Neural progenitor cell (in vitro differentiated cells): ENCODE results near the gene MAGI2. TPM values are rescaled to one million over a fixed set of nuclear protein-coding genes. Genes with fewer than 3 reads are reported as not detected.

Source experiments
- DNase-seq: peaks from one replicate; pipeline ENCODE4 v3.0.0-alpha.2; 2016; ENCODE audit warnings: low spot score
- H2AFZ ChIP-seq: fragments of 200-600 bp; sonication (generic); replicated peaks from 2 replicates; pipeline ENCODE4 v1.6.1; 2016; ENCODE audit warnings: antibody characterized with exemption
- H3F3A ChIP-seq: fragments of 200-600 bp; sonication (generic); 2 replicates; pipeline ENCODE4 v1.6.1; 2016; ENCODE audit warnings: antibody characterized with exemption, low read depth
- H3K27ac ChIP-seq: fragments of 200-600 bp; sonication (generic); 2 replicates; pipeline ENCODE4 v1.5.1; 2016; ENCODE audit warnings: mild to moderate bottlenecking
- H3K27me3 ChIP-seq: fragments of 200-600 bp; sonication (generic); 2 replicates; pipeline ENCODE4 v1.6.1; 2016; ENCODE audit warnings: mild to moderate bottlenecking, moderate library complexity
- H3K36me3 ChIP-seq: fragments of 200-600 bp; sonication (generic); 2 replicates; pipeline ENCODE4 v1.5.1; 2016
- H3K4me1 ChIP-seq: fragments of 200-600 bp; sonication (generic); 2 replicates; pipeline ENCODE4 v1.6.1; 2016; ENCODE audit warnings: mixed run types
- H3K4me2 ChIP-seq: fragments of 200-600 bp; sonication (generic); 2 replicates; pipeline ENCODE4 v1.6.1; 2016
- H3K4me3 ChIP-seq: fragments of 200-600 bp; sonication (generic); 2 replicates; pipeline ENCODE4 v1.5.1; 2016
- H3K79me2 ChIP-seq: fragments of 200-600 bp; sonication (generic); 2 replicates; pipeline ENCODE4 v1.6.1; 2016; ENCODE audit warnings: low read depth
- H3K9ac ChIP-seq: fragments of 200-600 bp; sonication (generic); 2 replicates; pipeline ENCODE4 v1.6.1; 2016
- H3K9me3 ChIP-seq: fragments of 200-600 bp; sonication (generic); 2 replicates; pipeline ENCODE4 v1.5.1; 2016; ENCODE audit warnings: low read depth
- H4K20me1 ChIP-seq: fragments of 200-600 bp; sonication (generic); 2 replicates; pipeline ENCODE4 v1.6.1; 2016; ENCODE audit warnings: low read depth
- H3K27ac Mint-ChIP-seq: 3 replicates; pipeline ENCODE4 v1.8.0; 2021; ENCODE audit warnings: mixed read lengths
- H3K27me3 Mint-ChIP-seq: 2 replicates; pipeline ENCODE4 v1.8.0; 2022; ENCODE audit warnings: low read depth, mild to moderate bottlenecking, inconsistent platforms, moderate library complexity, mixed read lengths; ENCODE audit not compliant: insufficient read depth
- H3K36me3 Mint-ChIP-seq: 3 replicates; pipeline ENCODE4 v1.8.0; 2021; ENCODE audit warnings: mixed read lengths
- H3K4me1 Mint-ChIP-seq: 3 replicates; pipeline ENCODE4 v1.8.0; 2021; ENCODE audit warnings: mixed read lengths
- H3K4me3 Mint-ChIP-seq: 3 replicates; pipeline ENCODE4 v1.8.0; 2021; ENCODE audit warnings: mild to moderate bottlenecking, moderate library complexity, mixed read lengths
- H3K9me3 Mint-ChIP-seq: 3 replicates; pipeline ENCODE4 v1.8.0; 2020; ENCODE audit warnings: mixed read lengths
- CTCF ChIP-seq: fragments of 200-600 bp; sonication (generic); IDR thresholded peaks from 2 replicates; pipeline ENCODE4 v1.5.1; 2017; ENCODE audit warnings: antibody characterized with exemption, mild to moderate bottlenecking
- EZH2 ChIP-seq: fragments of 200-600 bp; sonication (generic); IDR thresholded peaks from 2 replicates; pipeline ENCODE4 v1.6.1; 2017; ENCODE audit warnings: antibody characterized with exemption, mild to moderate bottlenecking, moderate library complexity
- EZH2phosphoT487 ChIP-seq: fragments of 200-600 bp; sonication (generic); IDR thresholded peaks from 2 replicates; pipeline ENCODE4 v1.6.1; 2017; ENCODE audit warnings: antibody characterized with exemption
- total RNA-seq: library from RNA; depleted of rRNA; stranded (reverse); fragments of >200 nt; gene quantifications from 2 replicates; pipeline ENCODE4 v1.2.3, GENCODE V29; 2015; ENCODE audit warnings: low replicate concordance

MAGI2 gene
- total RNA-seq, 1 donor from 2014 or later: 5.8 TPM

DNA sequence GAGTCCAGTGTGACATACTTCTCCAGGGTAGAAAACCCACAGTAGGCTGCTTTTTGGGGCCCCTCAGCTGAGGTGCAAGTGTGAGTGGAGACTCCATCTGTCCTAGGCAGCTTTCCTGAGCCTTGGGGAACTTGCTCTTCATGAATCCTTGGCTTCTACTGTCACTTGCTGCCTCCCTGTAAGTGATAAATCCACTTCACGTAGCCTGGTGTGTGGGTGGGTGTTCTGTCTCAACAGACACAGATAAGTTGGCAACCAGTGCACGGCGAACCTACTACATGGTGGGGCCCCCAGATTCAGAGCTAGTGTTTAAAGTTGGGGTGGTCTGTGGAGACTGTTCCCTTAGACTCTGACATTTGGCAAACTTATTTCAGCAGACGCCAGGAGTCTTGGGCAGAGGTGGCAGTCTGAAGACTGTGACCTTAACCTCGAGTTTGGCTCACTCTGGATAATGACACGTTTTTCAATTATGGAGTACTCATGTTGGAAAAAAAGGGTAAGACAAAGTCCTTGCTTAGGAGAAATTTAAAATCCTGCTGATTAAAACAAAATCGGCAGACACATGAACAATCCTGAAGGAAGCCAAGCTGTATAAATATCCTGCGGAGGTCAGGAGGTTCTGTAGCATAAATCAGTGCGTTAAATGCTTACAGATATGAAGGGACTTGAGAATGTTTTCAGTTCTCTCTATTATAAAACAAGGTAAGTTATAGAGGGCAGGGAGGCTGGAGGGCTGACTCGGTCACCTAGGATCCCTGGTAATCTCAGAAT lies 1278.0 kb downstream of the MAGI2 start:
- H3K9me3 Mint-ChIP-seq: no peaks in the 10 kb centered on the region
- Histone ChIP-seq H3F3A (peaks cover 25% of the 10 kb centered on the region), H3K4me3 (no peak overlapping the region), H3K36me3 (no peaks in the 10 kb centered on the region), H4K20me1 (no peaks in the 10 kb centered on the region), H3K4me2 (no peak overlapping the region), H3K79me2 (no peaks in the 10 kb centered on the region), H2AFZ (no peak overlapping the region), H3K9me3 (no peaks in the 10 kb centered on the region), H3K9ac (no peak overlapping the region), H3K27me3 (no peaks in the 10 kb centered on the region), H3K4me1 (peaks cover 18% of the 10 kb centered on the region), H3K27ac (no peak overlapping the region)
- no peak for TF ChIP-seq EZH2phosphoT487
- TF ChIP-seq CTCF: no peak
- TF ChIP-seq EZH2: no peak
- no peaks in the 10 kb centered on the region for H3K36me3 Mint-ChIP-seq
- peaks cover 19% of the 10 kb centered on the region for H3K4me1 Mint-ChIP-seq
- DNase-seq: no peak
- H3K27me3 Mint-ChIP-seq: peaks cover 3% of the 10 kb centered on the region
- H3K4me3 Mint-ChIP-seq: no peak overlapping the region
- H3K27ac Mint-ChIP-seq: no peak overlapping the region

DNA sequence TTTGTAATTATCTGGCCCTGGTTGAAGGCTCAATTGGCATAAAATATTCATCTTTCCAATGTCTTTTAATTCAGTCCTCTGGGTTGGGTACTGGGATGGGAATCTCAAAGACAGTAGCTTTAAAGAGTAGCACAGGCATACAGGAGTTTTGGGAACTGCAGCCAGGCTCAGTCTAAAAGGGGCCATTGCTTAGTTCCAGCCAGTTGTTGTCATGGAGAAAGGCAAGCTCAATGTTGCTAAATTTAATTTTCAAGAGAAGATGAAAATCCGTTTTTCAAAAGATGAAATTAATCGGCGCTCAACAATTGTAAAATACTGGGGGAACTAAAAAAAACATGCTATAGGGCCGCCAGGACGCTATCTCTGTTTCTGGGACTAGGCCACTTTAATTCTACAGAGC lies 1279.8 kb downstream of the MAGI2 start:
- Histone ChIP-seq H4K20me1 (no peaks in the 10 kb centered on the region), H2AFZ (no peak overlapping the region), H3K27ac (no peak overlapping the region), H3K4me2 (no peak overlapping the region), H3K36me3 (no peaks in the 10 kb centered on the region), H3F3A (peaks cover 25% of the 10 kb centered on the region), H3K9ac (no peak overlapping the region), H3K27me3 (no peaks in the 10 kb centered on the region), H3K79me2 (no peaks in the 10 kb centered on the region), H3K4me3 (no peak overlapping the region), H3K4me1 (peaks cover 18% of the 10 kb centered on the region), H3K9me3 (no peaks in the 10 kb centered on the region)
- H3K27me3 Mint-ChIP-seq: peaks cover 3% of the 10 kb centered on the region
- no peak overlapping the region for H3K4me3 Mint-ChIP-seq
- peaks cover 19% of the 10 kb centered on the region for H3K4me1 Mint-ChIP-seq
- H3K9me3 Mint-ChIP-seq: no peaks in the 10 kb centered on the region
- H3K36me3 Mint-ChIP-seq: no peaks in the 10 kb centered on the region
- TF ChIP-seq CTCF (no peak), EZH2phosphoT487 (no peak), EZH2 (no peak)
- peak overlapping the region; percentile 34 for H3K27ac Mint-ChIP-seq
- DNase-seq: no peak

DNA sequence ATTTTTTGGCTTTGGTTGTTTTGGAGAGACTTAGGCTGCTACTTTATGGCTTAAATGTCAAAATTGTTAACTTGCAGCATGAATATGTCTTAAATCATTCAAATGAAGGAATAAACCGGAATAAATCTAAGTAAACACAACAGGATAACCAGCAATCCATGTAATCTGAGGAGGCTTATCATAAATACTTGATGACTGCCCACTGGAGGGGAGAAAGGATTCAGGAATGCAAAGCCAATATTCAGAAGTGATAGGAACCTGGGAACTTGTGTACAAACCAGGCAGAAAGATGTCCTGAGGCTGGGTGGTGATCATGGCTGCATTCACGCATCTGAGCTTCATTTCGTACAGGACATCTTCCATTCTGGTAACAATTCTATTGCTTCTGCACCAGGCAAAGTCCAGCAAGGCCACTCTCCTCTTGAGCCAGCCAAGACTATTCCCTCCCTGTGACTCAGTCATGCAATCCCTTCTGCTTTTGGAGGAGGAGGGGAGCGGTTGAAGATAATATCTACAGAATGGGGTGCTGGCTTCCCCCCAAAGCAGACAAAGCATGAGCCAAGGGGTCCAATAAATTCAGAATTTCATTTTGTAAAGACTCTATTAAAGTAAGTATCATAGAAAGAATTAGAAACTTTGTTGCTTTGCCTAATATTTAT lies 1280.4 kb downstream of the MAGI2 start:
- H3K9me3 ChIP-seq: no peaks in the 10 kb centered on the region
- peaks cover 25% of the 10 kb centered on the region for H3F3A ChIP-seq
- Mint-ChIP-seq H3K4me3 (no peak overlapping the region), H3K27me3 (peaks cover 3% of the 10 kb centered on the region), H3K4me1 (peaks cover 19% of the 10 kb centered on the region), H3K27ac (no peak overlapping the region), H3K36me3 (no peaks in the 10 kb centered on the region), H3K9me3 (no peaks in the 10 kb centered on the region)
- no peaks in the 10 kb centered on the region for H3K79me2 ChIP-seq
- H3K9ac ChIP-seq: no peak overlapping the region
- no peak for DNase-seq
- H2AFZ ChIP-seq: no peak overlapping the region
- H3K4me2 ChIP-seq: no peak overlapping the region
- H3K27me3 ChIP-seq: no peaks in the 10 kb centered on the region
- peaks cover 18% of the 10 kb centered on the region for H3K4me1 ChIP-seq
- TF ChIP-seq EZH2phosphoT487: no peak
- TF ChIP-seq CTCF: no peak
- TF ChIP-seq EZH2: no peak
- H3K4me3 ChIP-seq: no peak overlapping the region
- H3K36me3 ChIP-seq: no peaks in the 10 kb centered on the region
- no peak overlapping the region for H3K27ac ChIP-seq
- no peaks in the 10 kb centered on the region for H4K20me1 ChIP-seq
